Measurements from ENCODE around the gene PRMT7. TPM values are rescaled to one million over a fixed set of nuclear protein-coding genes. Genes with fewer than 3 reads are reported as not detected.

The PRMT7 gene
- total RNA-seq, 1 experiment from 2014 or later: 33.1 TPM

DNA sequence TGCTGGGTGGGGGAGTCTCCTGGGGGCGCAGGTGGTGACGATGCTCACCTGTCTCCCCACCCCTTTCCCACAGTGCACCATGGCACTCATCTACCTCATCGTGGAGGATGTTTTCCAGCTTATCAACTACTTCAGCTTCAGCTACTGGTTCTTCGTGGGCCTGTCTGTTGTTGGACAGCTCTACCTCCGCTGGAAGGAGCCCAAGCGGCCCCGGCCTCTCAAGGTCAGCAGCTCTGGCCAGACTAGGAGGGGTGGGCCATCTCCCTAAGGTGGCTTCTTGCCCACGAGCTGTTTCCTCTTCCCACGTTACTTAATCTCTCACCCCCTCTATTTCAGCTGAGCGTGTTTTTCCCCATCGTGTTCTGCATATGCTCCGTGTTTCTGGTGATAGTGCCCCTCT, 14.5 kb upstream of the PRMT7 start:
- intact Hi-C loops (cut with micrococcal nuclease; ENCODE audit: unreplicated experiment): no loop called here
- no peak for ATAC-seq
- 0 out of 2 replicates have a peak, but pooled peaks cover 2% of the 10 kb centered on the region for H3K36me3 ChIP-seq (ENCODE audit: control insufficient read depth, insufficient read depth, low read length)
- DNase-seq (ENCODE audit: low read depth, low spot score): no peak
- CTCF ChIA-PET: interaction anchor here (0.6 kb wide), 1 partner anchor 79 kb away, joined by 3 read pairs; no protein-coding TSS in a partner anchor
- POLR2A ChIA-PET: no interaction called here
- peaks cover 21% of the 10 kb centered on the region for H3K4me1 ChIP-seq (ENCODE audit: control insufficient read depth, insufficient read depth, low read length)
- no peak overlapping the region for H3K4me3 ChIP-seq (ENCODE audit: low read depth in 2 of 2, low read length in 2 of 2)
- in situ Hi-C loops (cut with HindIII; ENCODE audit: low pct_unique_long_range_greater_than_20kb, low sequenced_read_pairs): no loop called here
- H3K9me3 ChIP-seq (ENCODE audit: control insufficient read depth, insufficient read depth, low read depth, low read length): no peaks in the 10 kb centered on the region
- BruUV-seq (replicated peaks): no TSS peak
- H3K27ac ChIP-seq (ENCODE audit: low read length): no peak overlapping the region
- TF ChIP-seq, protein P1, sequence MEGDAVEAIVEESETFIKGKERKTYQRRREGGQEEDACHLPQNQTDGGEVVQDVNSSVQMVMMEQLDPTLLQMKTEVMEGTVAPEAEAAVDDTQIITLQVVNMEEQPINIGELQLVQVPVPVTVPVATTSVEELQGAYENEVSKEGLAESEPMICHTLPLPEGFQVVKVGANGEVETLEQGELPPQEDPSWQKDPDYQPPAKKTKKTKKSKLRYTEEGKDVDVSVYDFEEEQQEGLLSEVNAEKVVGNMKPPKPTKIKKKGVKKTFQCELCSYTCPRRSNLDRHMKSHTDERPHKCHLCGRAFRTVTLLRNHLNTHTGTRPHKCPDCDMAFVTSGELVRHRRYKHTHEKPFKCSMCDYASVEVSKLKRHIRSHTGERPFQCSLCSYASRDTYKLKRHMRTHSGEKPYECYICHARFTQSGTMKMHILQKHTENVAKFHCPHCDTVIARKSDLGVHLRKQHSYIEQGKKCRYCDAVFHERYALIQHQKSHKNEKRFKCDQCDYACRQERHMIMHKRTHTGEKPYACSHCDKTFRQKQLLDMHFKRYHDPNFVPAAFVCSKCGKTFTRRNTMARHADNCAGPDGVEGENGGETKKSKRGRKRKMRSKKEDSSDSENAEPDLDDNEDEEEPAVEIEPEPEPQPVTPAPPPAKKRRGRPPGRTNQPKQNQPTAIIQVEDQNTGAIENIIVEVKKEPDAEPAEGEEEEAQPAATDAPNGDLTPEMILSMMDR (IDR thresholded peaks at IDR 0.05): no peak
- TF ChIP-seq SIN3A (IDR thresholded peaks at IDR 0.05; ENCODE audit: borderline replicate concordance, insufficient read depth, low read depth, low read length) (no peak), TCF7L2 (IDR thresholded peaks at IDR 0.05; ENCODE audit: low read depth, low read length) (no peak), POLR2AphosphoS5 (IDR thresholded peaks at IDR 0.05; ENCODE audit: low read depth, low read length) (no peak)
- TF ChIP-seq, protein P2, sequence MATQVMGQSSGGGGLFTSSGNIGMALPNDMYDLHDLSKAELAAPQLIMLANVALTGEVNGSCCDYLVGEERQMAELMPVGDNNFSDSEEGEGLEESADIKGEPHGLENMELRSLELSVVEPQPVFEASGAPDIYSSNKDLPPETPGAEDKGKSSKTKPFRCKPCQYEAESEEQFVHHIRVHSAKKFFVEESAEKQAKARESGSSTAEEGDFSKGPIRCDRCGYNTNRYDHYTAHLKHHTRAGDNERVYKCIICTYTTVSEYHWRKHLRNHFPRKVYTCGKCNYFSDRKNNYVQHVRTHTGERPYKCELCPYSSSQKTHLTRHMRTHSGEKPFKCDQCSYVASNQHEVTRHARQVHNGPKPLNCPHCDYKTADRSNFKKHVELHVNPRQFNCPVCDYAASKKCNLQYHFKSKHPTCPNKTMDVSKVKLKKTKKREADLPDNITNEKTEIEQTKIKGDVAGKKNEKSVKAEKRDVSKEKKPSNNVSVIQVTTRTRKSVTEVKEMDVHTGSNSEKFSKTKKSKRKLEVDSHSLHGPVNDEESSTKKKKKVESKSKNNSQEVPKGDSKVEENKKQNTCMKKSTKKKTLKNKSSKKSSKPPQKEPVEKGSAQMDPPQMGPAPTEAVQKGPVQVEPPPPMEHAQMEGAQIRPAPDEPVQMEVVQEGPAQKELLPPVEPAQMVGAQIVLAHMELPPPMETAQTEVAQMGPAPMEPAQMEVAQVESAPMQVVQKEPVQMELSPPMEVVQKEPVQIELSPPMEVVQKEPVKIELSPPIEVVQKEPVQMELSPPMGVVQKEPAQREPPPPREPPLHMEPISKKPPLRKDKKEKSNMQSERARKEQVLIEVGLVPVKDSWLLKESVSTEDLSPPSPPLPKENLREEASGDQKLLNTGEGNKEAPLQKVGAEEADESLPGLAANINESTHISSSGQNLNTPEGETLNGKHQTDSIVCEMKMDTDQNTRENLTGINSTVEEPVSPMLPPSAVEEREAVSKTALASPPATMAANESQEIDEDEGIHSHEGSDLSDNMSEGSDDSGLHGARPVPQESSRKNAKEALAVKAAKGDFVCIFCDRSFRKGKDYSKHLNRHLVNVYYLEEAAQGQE (IDR thresholded peaks at IDR 0.05; ENCODE audit: insufficient read depth in 1 of 2, low read depth in 2 of 2, low read length in 1 of 2): no peak
- no peaks in the 10 kb centered on the region for H3K27me3 ChIP-seq (ENCODE audit: control insufficient read depth, insufficient read depth, low read length)

DNA sequence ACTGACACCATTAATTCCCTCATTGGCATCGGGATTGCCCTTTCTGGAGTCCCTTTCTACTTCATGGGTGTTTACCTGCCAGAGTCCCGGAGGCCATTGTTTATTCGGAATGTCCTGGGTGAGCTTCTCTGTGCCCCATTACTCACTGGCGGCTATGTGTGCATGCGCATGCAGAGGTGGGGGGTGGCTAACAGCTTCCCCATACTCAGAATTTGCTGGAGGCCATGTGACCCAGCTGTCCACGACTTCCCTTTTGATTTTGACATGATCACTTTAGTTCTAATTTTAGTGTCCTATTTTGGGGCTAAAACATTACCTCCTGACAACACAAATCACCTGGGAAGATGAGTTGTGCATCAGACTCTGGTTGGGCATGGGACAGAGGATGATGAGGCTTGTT, 14.1 kb upstream of the PRMT7 start:
- Histone ChIP-seq H3K4me1 (ENCODE audit: control insufficient read depth, insufficient read depth, low read length) (peaks cover 22% of the 10 kb centered on the region), H3K9me3 (ENCODE audit: control insufficient read depth, insufficient read depth, low read depth, low read length) (no peaks in the 10 kb centered on the region), H3K36me3 (ENCODE audit: control insufficient read depth, insufficient read depth, low read length) (peaks cover 5% of the 10 kb centered on the region), H3K27ac (ENCODE audit: low read length) (no peak overlapping the region), H3K27me3 (ENCODE audit: control insufficient read depth, insufficient read depth, low read length) (no peaks in the 10 kb centered on the region), H3K4me3 (ENCODE audit: low read depth in 2 of 2, low read length in 2 of 2) (no peak overlapping the region)
- intact Hi-C loops (cut with micrococcal nuclease; ENCODE audit: unreplicated experiment): no loop called here
- TF ChIP-seq, protein P2 (IDR thresholded peaks at IDR 0.05; ENCODE audit: insufficient read depth in 1 of 2, low read depth in 2 of 2, low read length in 1 of 2): no peak
- TF ChIP-seq POLR2AphosphoS5 (IDR thresholded peaks at IDR 0.05; ENCODE audit: low read depth, low read length) (no peak), TCF7L2 (IDR thresholded peaks at IDR 0.05; ENCODE audit: low read depth, low read length) (no peak), SIN3A (IDR thresholded peaks at IDR 0.05; ENCODE audit: borderline replicate concordance, insufficient read depth, low read depth, low read length) (no peak)
- TF ChIP-seq, protein P1 (IDR thresholded peaks at IDR 0.05): no peak
- ATAC-seq: no peak
- POLR2A ChIA-PET: interaction anchor here (0.6 kb wide), 1 partner anchor 249 kb away, joined by 10 read pairs; no protein-coding TSS in a partner anchor
- no peak for DNase-seq (ENCODE audit: low read depth, low spot score)
- CTCF ChIA-PET: interaction anchor here (0.6 kb wide), 1 partner anchor 79 kb away, joined by 3 read pairs; no protein-coding TSS in a partner anchor
- in situ Hi-C loops (cut with HindIII; ENCODE audit: low pct_unique_long_range_greater_than_20kb, low sequenced_read_pairs): no loop called here
- BruUV-seq (replicated peaks): no TSS peak

All from Panc1 (cell line).